A673 (cell line): ENCODE results near the gene EIF3D. TPM values are rescaled to one million over a fixed set of nuclear protein-coding genes. Genes with fewer than 3 reads are reported as not detected.

Source experiments
- BruUV-seq: library from RNA; stranded (reverse); fragments of 400-500 nt; replicated peaks from 2 replicates; lab custom pipeline; 2021; lab: Mats Ljungman, UMichigan
- CTCF ChIA-PET: fragments of 300-600 bp; sonication (Branson Sonifier 250); formaldehyde crosslinking; loops from one replicate; lab custom pipeline; 2022; ENCODE audit warnings: antibody characterized with exemption; lab: Charles Lee
- POLR2A ChIA-PET: fragments of 300-600 bp; sonication (Branson Sonifier 250); formaldehyde crosslinking; loops from one replicate; lab custom pipeline; 2022; ENCODE audit warnings: antibody characterized with exemption; ENCODE audit not compliant: low non-redundant PET; lab: Charles Lee
- DNase-seq: peaks from one replicate; pipeline ENCODE4 v3.0.0-alpha.2; 2015; ENCODE audit warnings: low spot score
- H3K27ac ChIP-seq: fragments of 200-600 bp; sonication (generic); 2 replicates; pipeline ENCODE4 v1.5.1; 2016; ENCODE audit warnings: mixed run types, low read depth, mild to moderate bottlenecking, mixed read lengths, antibody characterized with exemption, low read length; ENCODE audit not compliant: poor library complexity, severe bottlenecking
- H3K27me3 ChIP-seq: fragments of 200-600 bp; sonication (generic); replicated peaks from 2 replicates; pipeline ENCODE4 v1.6.1; 2017; ENCODE audit warnings: mixed run types, low read depth, mild to moderate bottlenecking, mixed read lengths, antibody characterized with exemption, low read length; ENCODE audit not compliant: insufficient read depth, poor library complexity
- H3K36me3 ChIP-seq: fragments of 200-600 bp; sonication (generic); 2 replicates; pipeline ENCODE4 v1.6.1; 2016; ENCODE audit warnings: mixed run types, mild to moderate bottlenecking, mixed read lengths, antibody characterized with exemption, low read length; ENCODE audit not compliant: insufficient read depth, poor library complexity, severe bottlenecking
- H3K4me1 ChIP-seq: fragments of 200-600 bp; sonication (generic); 2 replicates; pipeline ENCODE4 v1.6.1; 2017; ENCODE audit warnings: mixed run types, mild to moderate bottlenecking, mixed read lengths, antibody characterized with exemption, low read length; ENCODE audit not compliant: insufficient read depth, poor library complexity, severe bottlenecking
- H3K4me3 ChIP-seq: fragments of 200-600 bp; sonication (generic); 2 replicates; pipeline ENCODE4 v1.5.1; 2016; ENCODE audit warnings: low read depth, mixed run types, mild to moderate bottlenecking, mixed read lengths, low read length; ENCODE audit not compliant: poor library complexity, severe bottlenecking
- H3K9me3 ChIP-seq: fragments of 200-600 bp; sonication (generic); 2 replicates; pipeline ENCODE4 v1.6.1; 2016; ENCODE audit warnings: mixed run types, low read depth, mild to moderate bottlenecking, mixed read lengths, antibody characterized with exemption, low read length; ENCODE audit not compliant: poor library complexity, severe bottlenecking
- EZH2 ChIP-seq: fragments of 200-600 bp; sonication (generic); IDR thresholded peaks from 2 replicates; pipeline ENCODE4 v1.6.1; 2017; ENCODE audit warnings: borderline replicate concordance, low read depth, mild to moderate bottlenecking, mixed read lengths, antibody characterized with exemption, low read length; ENCODE audit not compliant: poor library complexity, severe bottlenecking
- intact Hi-C: fragments of 100-400 bp; cut with micrococcal nuclease; formaldehyde crosslinking; loops from one replicate; pipeline ENCODE4 v1.10.0; 2022; ENCODE audit not compliant: unreplicated experiment
- total RNA-seq: library from RNA; stranded (reverse); gene quantifications from 2 replicates; pipeline ENCODE4 v1.2.3, GENCODE V29; 2021
- TF ChIP-seq, protein P1 (sequence below): fragments of 300-800, 200-600 bp; sonication (generic); conservative IDR thresholded peaks from 2 replicates; pipeline ENCODE4 v1.5.1; 2017; ENCODE audit warnings: low read depth, mild to moderate bottlenecking, antibody characterized with exemption, low read length, moderate library complexity, mixed read lengths

Gene EIF3D
- total RNA-seq, 1 experiment from 2014 or later, result 249 TPM

DNA sequence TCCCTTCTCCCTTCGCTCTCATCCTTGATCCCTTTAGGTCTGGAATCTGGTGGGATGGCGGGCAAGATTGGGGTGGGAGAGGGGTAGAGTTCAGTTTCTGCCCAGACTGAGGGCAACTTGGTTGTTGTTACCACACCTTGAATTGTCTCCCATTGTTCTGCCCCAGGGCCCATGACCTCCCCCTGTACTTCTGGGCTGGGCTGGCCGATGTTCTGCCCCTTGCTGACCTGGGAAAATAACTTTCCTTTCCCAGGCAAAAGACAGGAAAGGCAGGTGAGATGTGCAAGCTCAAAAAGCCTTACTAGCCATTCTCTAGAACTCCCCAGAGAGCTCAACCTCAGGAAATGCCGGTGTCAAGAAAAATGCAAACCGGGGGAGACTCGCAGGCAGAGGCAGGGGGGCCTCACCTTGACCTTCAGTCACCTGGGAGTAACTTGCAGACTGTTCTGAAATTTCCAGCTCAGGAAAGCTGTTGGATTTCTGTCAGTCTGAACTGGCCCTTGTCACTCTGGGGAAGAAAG, 32.4 kb upstream of the EIF3D start:
- no peak for DNase-seq
- POLR2A ChIA-PET, result no interaction called here
- Histone ChIP-seq H3K4me3 (no peak overlapping the region), H3K4me1 (no peaks in the 10 kb centered on the region), H3K36me3 (no peaks in the 10 kb centered on the region), H3K9me3 (no peaks in the 10 kb centered on the region), H3K27ac (no peak overlapping the region), H3K27me3 (no peaks in the 10 kb centered on the region)
- BruUV-seq, result no TSS peak
- CTCF ChIA-PET, result interaction anchor here (0.8 kb wide), 1 partner anchor 215 kb away, joined by 3 read pairs; the partner anchor contains the start of gene IFT27
- intact Hi-C loops, result no loop called here
- TF ChIP-seq, protein P1, sequence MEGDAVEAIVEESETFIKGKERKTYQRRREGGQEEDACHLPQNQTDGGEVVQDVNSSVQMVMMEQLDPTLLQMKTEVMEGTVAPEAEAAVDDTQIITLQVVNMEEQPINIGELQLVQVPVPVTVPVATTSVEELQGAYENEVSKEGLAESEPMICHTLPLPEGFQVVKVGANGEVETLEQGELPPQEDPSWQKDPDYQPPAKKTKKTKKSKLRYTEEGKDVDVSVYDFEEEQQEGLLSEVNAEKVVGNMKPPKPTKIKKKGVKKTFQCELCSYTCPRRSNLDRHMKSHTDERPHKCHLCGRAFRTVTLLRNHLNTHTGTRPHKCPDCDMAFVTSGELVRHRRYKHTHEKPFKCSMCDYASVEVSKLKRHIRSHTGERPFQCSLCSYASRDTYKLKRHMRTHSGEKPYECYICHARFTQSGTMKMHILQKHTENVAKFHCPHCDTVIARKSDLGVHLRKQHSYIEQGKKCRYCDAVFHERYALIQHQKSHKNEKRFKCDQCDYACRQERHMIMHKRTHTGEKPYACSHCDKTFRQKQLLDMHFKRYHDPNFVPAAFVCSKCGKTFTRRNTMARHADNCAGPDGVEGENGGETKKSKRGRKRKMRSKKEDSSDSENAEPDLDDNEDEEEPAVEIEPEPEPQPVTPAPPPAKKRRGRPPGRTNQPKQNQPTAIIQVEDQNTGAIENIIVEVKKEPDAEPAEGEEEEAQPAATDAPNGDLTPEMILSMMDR, result no peak
- TF ChIP-seq EZH2, result no peak

DNA sequence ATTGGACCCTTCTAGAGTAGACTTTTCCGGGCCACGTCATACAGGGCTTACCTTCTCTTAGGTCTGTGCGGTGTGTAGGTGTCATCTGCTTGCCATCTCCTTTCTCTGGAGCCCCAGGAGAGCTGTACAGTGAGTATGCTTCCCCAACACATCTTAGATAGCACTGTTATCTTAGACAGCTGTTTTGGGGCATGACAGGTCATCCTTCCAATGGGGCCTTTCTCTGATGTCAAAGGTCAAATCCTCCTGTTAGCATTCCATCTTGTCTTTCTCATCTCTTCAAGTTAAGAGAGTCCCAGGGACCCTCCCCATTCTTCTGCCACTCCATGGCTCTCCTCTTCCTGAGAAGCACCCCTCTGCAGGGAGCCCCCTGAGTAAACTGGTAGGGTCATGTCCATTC, 31.0 kb upstream of the EIF3D start:
- no peak for DNase-seq
- Histone ChIP-seq H3K27me3 (no peaks in the 10 kb centered on the region), H3K27ac (no peak overlapping the region), H3K36me3 (no peaks in the 10 kb centered on the region), H3K4me1 (no peaks in the 10 kb centered on the region), H3K9me3 (no peaks in the 10 kb centered on the region), H3K4me3 (no peak overlapping the region)
- ChIA-PET CTCF (no interaction called here), POLR2A (no interaction called here)
- intact Hi-C loops, result no loop called here
- TF ChIP-seq EZH2, result no peak
- TF ChIP-seq, protein P1, result no peak
- BruUV-seq, result no TSS peak

DNA sequence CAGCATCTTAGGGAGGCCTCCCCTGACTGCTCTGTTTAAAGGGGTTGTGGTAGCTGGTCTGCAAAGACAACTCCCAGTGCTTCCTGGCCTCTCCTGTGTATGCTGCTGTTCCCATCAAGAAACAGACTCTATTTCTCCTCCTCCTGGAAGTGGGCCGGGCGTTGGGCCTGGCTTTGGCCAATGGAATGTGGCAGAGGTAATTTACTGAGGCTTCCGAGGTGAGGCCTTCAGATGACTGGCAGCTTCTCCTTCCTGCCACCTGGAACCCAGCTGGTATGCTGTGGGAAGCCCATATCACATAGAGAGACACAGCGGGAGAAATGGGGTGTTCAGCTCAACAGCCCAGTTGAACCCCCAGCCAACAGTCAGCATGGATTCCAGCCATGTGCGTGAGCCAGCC, 25.1 kb upstream of the EIF3D start:
- Histone ChIP-seq H3K9me3 (no peaks in the 10 kb centered on the region), H3K4me3 (no peak overlapping the region), H3K27me3 (no peaks in the 10 kb centered on the region), H3K4me1 (no peaks in the 10 kb centered on the region), H3K36me3 (no peaks in the 10 kb centered on the region), H3K27ac (no peak overlapping the region)
- TF ChIP-seq, protein P1, result no peak
- no peak for TF ChIP-seq EZH2
- no TSS peak for BruUV-seq
- ChIA-PET CTCF (interaction anchor here (0.7 kb wide), 1 partner anchor 84 kb away, joined by 4 read pairs; no protein-coding TSS in a partner anchor), POLR2A (interaction anchor here (0.5 kb wide), 1 partner anchor 593 kb away, joined by 3 read pairs; no protein-coding TSS in a partner anchor)
- no peak for DNase-seq
- intact Hi-C loops, result no loop called here
